ENCODE data around the gene POT1.

POT1 gene

DNA sequence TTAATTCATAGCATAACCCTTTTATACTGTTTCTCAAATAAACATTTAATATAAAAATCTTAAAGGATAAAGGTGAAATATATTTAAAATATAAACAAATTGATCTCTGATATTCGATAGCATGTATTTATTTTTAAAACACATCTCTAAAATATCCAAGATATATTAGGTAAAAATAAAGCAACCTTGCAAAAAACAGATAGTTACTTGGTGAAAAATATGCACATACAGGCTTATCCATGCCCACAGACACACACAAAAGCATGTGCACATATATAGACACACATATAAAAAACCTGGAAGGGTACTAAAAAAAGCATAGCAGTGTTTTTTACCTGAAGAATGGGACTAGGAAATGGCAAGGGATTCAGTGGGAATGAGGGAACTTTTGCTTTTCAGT, 19.8 kb downstream of the POT1 start:
- DNase-seq: no peak

DNA sequence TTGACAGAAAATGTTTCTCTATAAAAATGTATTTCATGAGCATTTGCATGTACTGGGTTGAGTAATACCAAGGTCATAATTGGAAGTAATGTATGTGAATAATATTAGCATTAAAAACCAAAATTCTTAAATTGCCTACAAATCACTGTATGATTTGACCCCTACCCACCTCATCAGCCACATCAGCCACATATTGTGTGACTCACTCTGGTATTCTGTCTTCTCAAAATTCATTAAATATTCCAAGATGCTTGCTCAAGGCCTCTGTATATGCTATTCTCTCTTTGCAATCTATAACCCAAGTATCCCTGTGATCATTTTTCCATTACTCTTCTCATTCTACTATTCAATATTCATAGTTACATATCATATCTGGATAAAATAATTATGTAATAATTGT, 21.4 kb downstream of the POT1 start:
- peak; percentile 3 for DNase-seq

DNA sequence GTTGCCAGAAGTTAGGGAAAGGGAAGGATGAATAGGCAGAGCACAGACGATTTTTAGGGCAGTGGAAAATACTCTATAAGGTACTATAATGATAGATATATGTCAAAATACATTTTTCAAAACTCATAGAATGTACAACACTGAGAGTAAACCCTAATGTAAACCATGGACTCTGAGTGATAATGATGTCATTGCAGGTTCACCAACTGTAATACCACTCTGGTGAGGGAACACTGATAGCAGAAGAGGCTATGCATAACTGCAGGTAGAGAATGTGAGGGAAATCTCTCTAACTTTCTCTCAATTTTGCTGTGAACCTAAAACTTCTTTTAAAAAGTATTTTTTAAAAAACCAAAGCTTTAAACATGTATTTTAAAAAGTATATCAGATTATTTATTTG, 22.1 kb downstream of the POT1 start:
- peak; percentile 22 for DNase-seq

DNA sequence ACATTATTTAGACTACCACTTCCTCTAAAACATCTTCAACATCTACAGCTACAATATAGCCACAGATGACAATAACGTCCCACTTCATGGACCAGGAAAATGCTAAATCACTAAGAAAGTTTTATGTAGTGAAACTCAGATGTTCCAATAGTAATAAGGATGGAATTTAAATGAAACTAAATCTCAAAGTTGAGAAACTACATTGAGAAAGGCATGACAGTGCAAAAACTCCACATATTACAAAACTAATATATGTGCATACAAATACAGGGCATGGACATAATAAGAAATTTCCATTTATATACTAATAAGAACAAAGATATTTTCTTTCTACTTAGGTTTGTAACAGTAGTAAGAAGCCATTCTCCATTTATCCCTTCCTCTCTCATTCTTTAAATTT, 31.1 kb downstream of the POT1 start:
- DNase-seq: no peak

DNA sequence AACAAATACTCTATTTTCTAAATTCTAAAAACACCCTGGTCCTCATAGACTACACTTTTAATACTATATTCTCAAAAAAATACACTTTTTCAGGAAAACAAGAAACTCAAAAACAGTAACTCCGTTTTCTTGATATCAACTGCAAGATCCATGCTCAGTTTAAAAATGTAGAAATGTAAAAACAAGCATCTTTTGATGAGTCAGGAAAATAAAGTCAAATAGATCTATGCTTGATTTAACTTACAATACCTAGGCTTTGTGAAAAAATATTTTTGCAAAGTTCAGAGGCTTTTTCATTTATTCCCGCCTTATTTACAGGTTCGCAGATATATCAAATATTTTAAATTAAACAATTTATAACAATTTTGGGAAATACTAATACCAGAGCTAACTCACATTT, 33.6 kb downstream of the POT1 start:
- no peak for DNase-seq

DNA sequence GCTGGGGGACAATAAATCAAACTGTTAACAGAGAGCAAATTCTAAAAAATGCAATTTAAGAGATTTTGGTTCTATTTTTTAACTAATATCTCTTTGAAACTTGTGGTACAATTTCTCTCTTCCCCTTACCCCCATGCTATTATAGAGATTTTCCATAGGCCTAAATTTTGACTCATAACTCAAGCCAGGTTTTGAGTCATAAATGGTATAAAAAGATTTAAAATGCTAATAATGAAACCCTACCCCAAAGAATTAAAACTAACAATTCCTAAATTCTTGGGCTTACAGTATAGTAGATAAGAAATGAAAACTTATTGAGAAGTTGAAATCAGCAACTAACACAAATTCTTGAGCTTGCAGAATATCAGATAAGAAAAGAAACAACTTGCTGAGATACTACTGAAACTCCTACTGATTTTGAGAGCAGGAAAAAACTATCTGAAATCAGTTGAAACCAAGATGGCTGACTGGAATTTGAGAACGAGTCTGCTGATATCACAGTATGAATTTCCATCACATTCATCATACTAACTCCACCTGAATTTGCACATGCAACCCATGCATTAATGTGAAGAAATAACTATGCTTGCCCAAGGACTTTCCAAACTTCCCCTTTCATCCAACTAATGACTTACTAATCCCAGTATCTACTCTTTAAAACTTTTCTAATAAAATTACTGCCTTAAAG, 36.3 kb downstream of the POT1 start:
- no peak for DNase-seq

DNA sequence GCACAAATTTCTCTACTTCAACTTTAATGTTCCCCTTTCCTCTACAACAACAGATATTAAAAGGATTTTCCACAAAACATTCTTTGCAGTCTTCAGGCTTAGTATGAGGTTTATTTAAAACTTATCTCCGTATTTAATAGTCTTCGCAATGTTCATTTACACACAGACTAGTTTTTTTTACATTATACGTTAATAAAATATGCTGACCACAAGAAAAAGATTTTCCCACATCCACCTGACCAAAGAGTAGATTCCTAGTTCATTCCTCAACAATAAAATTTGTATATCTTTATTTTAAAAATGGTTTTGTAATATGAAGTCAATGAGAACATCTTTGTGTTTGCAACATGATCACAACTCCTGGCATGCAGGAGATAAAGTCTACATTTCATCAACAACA, 42.4 kb downstream of the POT1 start:
- DNase-seq: no peak

DNA sequence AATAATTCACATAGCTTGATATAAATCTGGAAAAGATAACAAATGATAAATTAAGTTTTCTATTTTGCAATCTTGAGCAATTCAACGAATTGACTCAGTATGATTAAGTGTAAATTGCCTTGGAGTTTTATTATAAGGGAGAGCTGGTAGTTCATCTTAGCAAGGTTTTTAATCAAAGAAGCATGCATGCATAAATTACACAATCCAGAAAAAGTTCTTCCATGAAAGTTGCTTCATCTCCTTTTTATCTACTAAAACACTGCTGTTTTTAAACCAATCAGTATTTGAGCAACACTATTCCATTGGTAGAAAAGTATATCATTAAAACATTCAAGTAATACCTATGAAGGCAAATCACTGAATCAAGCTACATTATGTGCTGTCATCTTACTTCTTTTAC, 47.6 kb downstream of the POT1 start:
- no peak for DNase-seq

DNA sequence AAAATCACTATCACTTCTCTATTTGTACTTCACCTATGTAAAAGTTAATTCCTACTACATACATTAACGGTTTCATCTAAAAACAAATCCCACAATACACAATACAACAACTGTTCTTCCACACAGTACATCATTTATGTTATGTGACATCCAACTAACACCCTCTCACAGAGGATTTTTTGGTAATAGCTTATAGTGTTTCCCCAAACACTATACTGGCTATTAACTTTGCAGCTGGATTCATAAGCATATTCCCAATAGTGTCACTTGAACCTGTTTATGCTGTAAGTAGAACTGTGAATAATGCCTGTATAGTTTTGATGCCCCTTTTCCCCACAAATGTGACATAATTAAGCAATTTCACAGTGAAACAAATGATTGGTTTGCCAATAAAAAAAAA, 49.9 kb downstream of the POT1 start:
- no peak for DNase-seq

DNA sequence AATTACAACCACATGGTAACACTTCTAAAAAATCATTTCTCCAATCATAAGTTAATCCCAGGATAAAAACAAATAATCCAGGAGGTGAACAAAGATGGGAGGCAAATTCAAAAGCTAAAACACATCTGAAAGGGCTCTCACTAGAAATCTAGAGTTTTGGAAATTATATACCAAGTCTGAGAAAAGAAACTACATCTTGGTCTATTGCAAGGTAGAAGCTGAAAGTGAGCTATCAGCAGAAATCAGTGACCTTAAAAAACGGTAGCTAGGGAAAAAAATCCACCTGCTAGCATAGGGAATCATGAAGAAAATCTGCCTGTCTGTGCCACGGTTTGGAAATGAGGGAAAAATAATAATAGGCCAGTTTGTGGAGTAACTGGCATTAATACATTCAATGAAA, 50.5 kb downstream of the POT1 start:
- DNase-seq: no peak

DNA sequence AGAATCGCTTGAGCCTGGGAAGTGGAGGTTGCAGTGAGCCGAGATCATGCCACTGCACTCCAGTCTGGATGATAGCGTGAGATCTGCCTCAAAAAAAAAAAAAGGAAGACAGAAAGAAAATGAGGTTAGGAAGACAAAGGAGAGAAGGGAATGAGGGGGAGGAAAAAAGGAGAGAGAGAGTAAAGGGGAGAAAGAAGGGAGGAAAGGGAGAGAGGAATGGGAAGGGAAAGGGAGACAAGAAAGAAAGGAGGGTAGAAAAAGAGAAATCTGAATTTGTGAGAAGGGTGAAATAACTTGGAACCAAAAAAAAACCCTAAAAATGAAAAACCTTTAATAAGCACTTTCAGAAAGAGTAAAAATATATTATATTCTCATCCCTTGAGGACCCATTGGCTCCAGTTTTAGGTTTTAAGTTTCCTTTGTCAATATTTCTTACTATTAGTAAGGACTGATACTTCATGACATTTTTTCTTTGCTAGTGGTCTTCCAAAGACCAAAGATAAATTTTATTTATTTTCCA, 54.9 kb downstream of the POT1 start:
- no peak for DNase-seq

DNA sequence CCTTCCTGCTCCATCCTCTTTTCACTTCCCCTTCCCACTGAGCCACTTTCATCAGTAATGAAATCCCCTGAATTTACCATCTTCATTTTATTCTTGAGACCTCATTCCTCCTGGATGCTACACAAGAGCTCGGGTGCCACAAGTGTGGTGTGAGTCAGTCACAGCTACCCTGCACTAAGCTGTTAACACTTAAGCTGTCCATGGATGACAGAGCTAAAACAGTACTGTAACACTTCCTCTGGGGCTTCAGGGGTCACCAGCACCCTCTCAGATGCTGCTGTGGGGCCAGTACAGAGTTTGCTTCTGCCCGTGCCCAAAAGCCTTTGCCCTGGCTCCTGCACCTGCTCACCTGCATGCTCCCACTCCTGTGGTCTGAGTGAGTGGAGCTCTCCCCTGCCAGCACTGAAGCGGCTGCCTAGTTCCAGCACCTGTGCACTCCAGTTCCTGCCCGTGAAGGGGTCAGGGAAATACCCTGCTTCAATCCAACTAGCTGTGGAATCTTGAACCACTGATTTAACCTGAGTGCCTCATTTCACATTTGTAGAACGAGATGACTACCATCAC, 71.9 kb downstream of the POT1 start:
- no peak for DNase-seq

DNA sequence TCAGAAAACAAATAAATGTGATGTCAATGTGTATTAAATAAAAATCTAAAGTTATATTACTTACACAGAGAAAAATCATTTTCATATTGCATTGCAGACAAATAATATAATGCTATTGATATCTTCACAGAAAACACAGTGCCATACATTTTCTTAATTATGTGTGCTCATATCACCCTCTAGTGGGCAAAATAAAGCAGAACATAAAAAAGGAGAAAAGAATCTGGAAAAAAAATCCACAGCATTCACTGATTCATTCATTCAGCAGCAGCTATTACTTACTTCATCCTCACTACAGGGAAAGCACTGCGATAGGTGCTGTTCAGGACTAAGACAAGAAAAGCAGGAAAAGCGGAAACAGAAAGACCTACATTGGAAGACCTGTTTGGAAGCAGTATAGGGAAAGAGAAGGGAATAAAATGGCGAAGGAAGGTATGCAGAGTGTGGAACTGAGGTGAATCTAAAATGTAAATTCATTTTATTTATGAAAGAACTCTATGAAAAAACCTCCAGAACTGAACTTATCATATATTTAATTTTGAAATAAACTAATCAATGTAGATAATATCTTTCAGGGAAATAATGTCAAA, 73.2 kb downstream of the POT1 start:
- peak; percentile 5 for DNase-seq

DNA sequence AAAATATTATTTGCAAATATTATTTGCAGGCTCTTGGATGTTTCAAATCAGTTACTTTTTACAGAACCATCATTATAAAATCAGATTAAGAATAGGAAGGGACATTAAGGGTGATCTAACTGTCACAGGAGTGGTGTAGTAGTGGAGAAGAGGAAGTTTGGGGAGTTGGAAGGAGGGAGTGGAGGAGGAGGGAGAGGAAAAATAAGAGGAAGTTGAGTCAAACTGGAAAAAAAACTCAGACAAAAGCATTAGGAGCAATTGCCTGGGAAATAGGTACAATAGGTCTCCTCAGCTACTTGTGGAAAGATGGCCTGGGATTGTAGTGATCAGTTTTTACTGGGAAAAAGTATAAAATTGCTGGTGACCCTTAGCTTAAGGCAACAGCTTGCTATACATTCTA, 86.3 kb downstream of the POT1 start:
- DNase-seq: no peak

DNA sequence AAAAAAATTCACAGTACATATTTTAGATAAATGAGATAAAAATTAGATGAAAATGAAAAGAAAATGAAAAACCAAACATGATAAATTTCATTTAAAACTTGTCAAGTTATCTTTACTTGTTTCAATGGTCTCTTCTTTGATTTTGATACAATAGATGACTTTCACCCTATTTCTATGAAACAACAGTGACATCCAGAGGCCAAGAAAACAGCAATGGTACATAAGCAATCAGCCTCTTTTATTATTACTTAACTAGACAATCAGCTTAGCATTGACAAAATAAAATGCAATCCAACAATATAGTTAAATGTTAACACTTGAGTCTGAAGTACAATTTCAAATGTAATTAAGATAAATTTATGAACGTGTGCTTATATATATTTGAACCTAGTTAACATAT, 89.2 kb downstream of the POT1 start:
- DNase-seq: no peak

DNA sequence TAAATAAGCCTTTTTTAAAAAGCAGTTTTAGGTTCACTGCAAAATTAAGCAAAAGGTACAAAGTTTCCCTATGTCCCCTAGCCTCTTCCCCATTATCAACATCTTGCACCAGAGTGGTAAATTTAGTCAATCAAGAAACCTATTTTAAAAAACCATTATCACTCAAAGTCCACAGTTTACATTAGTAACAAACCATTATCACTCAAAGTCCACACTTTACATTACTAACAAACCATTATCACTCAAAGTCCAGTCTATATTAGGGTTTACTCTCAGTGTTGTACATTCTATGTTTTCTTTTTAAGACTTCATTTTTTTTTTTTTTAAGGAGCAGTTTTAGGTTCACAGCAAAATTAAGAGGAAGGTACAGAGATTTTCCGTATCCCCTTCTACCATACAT, 89.9 kb downstream of the POT1 start:
- DNase-seq: no peak

DNA sequence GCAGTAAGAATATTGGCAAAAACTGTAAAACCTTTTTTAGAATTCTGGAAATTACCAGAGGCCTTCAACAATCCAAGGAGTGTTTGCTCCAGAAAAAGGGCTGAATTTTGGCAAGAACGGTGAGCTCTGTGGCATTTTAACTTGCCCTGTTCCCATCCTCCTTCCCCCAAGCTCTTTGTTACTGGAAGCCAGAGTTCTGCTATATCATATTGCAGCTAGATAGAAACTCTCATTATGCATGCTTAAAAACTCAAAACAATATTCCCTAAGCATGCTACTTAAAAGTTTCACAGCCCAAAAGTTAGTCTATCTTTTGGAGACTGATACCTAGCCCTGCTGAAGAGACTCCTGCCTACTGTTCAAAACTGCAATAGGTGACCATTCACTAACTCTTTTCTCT, 93.5 kb downstream of the POT1 start:
- no peak for DNase-seq

DNA sequence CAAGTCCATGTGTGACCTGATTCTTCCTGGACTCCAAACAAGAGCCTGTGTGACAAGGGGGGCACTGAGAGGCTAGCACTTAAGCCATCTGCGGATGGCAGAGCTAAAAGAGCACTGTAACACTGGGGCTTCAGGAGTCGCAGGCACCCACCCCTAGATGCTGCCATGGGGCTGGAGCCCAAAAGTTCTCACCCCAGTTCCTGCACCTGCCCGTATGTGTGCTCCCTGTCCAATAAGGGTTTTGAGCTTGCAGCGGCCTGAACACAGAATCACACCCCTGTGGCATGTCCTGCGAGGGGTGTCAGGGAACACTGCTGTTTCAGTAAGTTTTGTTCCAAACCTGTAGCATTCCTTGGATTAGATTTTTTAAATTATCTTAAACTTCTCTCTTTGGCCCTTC, 110.8 kb downstream of the POT1 start:
- no peak for DNase-seq

DNA sequence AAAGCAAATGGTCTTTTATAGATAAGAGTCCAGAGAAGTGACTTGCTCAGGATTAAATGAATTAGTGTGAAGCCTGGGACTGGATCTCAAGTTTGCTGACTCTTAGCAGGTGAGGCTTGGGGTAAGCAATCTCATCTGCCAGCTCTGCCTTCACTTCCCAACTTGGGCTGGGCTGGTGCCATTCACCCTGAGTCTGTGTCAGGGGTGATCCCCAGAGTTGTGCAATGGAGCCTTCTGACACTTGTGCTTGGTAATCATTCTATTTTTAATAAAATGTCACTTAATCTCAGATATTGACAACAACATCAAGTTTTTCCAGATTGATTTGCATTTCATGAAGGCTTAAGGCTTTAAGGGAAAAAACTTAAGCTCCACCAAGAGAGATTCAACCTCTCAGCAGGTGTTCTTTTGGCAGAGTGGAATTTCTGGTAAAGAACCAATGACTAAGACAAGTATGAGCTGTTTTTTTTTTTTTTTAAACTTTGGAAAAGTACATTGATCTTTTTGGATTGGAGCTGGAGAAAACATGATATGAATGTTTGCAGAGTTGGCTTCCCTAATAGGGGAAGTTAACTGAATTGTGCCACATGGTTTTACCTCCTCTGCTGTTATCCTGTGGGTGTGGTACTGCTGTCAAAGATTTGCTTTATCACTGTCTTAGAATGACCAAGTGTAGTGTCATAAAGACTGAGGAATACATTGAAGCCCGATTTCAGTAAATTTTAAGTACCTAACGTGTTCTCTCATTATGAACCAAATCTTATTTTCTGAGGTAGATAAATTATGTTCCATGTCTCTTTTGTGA, 115.4 kb downstream of the POT1 start:
- no peak for DNase-seq

DNA sequence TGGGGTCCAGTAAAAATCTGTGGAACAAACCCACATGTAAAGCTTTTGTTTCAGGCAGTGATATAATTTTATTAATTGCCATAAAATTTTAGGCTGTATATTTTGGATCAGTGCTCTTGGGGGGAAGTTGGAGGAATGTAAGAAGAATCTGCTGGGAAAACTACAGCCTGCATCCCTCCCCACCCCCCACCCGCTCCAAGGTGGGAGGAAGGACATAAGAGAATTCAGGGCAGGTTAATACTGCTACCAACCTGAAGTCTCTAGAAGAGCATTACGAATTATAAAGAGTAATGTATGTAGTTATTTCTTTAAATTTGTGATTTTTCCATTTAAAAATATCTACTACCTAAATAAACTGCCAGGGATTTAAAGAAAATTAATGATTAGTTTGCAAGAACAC, 116.9 kb downstream of the POT1 start:
- DNase-seq: no peak

DNA sequence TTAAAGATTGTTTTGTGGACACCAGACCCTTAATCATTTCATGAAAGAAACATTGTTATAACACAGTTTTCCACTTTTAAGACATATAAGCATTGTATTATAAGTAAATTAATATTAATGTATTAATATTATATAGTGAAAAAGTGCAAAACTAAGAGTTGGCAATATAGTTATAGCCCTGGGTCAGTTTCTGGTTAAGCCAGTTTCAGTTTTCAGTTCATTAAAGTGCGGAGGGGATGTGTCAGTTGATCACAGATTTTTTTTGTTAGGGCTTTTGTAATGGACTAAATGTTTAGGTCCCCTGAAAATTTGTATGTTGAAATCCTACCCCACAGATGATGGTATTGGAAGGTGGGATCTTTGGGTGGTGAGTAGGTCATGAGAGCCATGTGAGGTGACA, 118.3 kb downstream of the POT1 start:
- DNase-seq: no peak

DNA sequence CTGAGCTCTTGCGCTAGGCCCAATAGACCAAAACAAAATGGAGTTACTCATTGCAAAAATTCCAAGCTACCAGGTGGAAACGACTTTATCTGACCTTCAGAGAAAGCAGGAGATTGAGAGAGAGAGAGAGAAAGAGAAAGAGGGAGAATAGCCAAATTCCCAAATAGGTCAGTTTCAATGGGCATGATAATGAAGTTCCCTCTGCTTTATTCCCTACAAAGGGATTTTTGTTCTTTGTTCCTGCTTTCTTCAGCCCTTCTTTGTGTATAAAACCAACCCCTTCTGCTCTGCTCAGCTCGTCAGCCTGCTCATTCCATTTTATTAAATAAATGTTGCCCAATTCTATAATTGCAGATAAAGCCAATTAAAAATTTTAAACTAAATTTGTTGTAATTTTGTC, 119.0 kb downstream of the POT1 start:
- no peak for DNase-seq

DNA sequence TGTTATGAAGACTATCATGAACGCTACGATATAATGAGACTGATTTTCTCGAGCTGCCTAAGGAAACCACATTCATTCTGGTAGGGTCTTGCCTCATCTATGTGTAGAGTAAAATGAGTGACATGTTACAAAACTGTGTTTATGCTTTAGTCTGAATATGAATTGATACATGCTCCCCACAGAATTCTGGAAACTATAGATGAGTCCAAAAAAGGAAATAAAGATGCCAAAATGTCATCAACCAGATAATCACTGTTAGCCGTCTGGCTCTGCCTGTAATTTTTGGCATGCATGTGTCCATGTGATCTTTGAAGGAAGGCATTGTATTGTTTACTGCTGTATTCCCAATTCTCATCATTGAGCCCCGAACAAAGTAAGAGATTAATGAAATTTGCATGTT, 121.4 kb downstream of the POT1 start:
- DNase-seq: no peak

DNA sequence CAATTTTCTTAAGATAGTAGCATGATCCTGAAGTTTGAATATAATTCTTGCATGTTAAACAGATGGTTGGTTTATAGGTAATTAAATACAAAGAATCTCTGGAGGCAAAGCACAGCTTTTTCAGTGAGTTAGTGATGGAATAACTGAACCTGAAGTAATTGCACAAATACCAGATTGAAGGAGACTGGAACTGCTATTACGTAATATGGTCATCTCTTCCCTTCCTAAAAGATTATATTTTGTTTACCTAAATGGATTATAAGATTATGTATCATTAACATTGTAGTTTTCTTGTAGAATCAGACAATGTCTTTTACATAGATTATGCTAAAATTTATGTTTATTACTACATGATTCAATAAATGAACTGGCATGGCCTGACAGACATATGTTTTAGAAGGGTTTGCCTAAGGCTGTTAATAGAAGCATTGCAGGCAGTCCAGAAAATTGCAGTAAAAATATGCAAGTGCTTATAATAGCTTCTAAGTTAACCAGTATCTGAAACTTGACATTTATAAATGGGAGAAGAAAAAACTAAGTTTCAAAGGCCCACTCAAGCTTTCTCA, 128.2 kb downstream of the POT1 start:
- DNase-seq: no peak
